ENCODE results near the gene WDR81.

DNA sequence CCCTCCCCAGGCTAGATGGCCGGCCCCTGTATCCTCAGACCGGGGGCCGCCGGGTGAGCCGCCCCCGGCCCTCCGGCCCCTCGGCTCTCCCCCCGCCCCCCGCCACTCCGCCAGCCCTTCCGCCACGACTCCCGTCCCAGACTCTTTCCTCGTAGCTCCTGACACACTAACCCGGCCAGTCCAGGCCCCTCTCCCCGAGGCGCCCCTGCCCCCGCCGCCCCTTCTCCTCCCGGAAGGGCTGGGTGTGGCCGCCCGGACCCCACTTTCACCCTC is 8.8 kb upstream of the WDR81 start:
- TF ChIP-seq, protein P1, sequence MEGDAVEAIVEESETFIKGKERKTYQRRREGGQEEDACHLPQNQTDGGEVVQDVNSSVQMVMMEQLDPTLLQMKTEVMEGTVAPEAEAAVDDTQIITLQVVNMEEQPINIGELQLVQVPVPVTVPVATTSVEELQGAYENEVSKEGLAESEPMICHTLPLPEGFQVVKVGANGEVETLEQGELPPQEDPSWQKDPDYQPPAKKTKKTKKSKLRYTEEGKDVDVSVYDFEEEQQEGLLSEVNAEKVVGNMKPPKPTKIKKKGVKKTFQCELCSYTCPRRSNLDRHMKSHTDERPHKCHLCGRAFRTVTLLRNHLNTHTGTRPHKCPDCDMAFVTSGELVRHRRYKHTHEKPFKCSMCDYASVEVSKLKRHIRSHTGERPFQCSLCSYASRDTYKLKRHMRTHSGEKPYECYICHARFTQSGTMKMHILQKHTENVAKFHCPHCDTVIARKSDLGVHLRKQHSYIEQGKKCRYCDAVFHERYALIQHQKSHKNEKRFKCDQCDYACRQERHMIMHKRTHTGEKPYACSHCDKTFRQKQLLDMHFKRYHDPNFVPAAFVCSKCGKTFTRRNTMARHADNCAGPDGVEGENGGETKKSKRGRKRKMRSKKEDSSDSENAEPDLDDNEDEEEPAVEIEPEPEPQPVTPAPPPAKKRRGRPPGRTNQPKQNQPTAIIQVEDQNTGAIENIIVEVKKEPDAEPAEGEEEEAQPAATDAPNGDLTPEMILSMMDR (IDR thresholded peaks at IDR 0.05; ENCODE audit: low read length): no peak
- TF ChIP-seq EZH2 (IDR thresholded peaks at IDR 0.05; ENCODE audit: borderline replicate concordance, low read length): no peak

Data from OCI-LY1 (cell line).